Hepatocyte (in vitro differentiated cells): Measurements from ENCODE around the gene SRC.

Source experiments
- EZH2 ChIP-seq: fragments of 200-600 bp; sonication (generic); IDR thresholded peaks from 2 replicates; pipeline ENCODE4 v1.6.1; 2016; ENCODE audit warnings: antibody characterized with exemption, mild to moderate bottlenecking, borderline replicate concordance
- EZH2phosphoT487 ChIP-seq: fragments of 200-600 bp; sonication (generic); IDR thresholded peaks from one replicate; pipeline ENCODE4 v1.6.1; 2018; ENCODE audit warnings: antibody characterized with exemption, mild to moderate bottlenecking, low read depth, moderate library complexity; ENCODE audit not compliant: unreplicated experiment, severe bottlenecking
- TF ChIP-seq, protein P1 (sequence below): fragments of 200-600 bp; sonication (generic); IDR thresholded peaks from 2 replicates; pipeline ENCODE4 v1.5.1; 2016; ENCODE audit warnings: antibody characterized with exemption, mild to moderate bottlenecking; ENCODE audit not compliant: poor library complexity

DNA sequence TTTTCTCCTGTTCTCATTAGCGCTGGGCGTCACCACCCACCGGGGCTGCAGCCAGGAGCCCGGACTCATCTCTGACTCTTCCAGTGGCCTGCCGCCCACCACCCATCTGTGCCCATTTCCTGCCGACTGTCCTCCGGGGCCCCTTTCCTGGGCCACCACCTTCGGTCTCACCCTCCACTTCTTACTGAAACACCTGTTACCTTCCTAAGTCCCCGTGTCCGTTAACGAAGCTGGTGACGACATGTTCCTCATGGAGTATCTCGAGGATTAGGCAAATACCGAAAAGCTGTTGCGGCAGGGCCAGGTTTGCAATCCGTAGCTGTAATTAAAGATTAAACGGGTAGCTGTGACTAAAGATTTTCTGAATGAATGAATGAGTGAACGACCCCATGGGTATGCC lies 80.2 kb downstream of the SRC start:
- TF ChIP-seq, protein P1, sequence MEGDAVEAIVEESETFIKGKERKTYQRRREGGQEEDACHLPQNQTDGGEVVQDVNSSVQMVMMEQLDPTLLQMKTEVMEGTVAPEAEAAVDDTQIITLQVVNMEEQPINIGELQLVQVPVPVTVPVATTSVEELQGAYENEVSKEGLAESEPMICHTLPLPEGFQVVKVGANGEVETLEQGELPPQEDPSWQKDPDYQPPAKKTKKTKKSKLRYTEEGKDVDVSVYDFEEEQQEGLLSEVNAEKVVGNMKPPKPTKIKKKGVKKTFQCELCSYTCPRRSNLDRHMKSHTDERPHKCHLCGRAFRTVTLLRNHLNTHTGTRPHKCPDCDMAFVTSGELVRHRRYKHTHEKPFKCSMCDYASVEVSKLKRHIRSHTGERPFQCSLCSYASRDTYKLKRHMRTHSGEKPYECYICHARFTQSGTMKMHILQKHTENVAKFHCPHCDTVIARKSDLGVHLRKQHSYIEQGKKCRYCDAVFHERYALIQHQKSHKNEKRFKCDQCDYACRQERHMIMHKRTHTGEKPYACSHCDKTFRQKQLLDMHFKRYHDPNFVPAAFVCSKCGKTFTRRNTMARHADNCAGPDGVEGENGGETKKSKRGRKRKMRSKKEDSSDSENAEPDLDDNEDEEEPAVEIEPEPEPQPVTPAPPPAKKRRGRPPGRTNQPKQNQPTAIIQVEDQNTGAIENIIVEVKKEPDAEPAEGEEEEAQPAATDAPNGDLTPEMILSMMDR, result no peak
- no peak for TF ChIP-seq EZH2
- no peak for TF ChIP-seq EZH2phosphoT487
